GM12864 (cell line): ENCODE data around the gene LPGAT1.

Experiments used
- DNase-seq: peaks from one replicate; pipeline ENCODE4 v3.0.0-alpha.2; 2011; ENCODE audit warnings: low read depth
- H3K4me3 ChIP-seq: 2 replicates; pipeline ENCODE4 v1.5.1; 2011; ENCODE audit warnings: mild to moderate bottlenecking, low read depth, low read length, control low read depth
- CTCF ChIP-seq: IDR thresholded peaks from 2 replicates; pipeline ENCODE4 v1.5.1; 2011; ENCODE audit warnings: low read depth, mild to moderate bottlenecking, moderate library complexity, low read length, control low read depth, inconsistent platforms; ENCODE audit errors: missing control alignments

Gene LPGAT1

GRCh38 chr1:211739671-211740411, 90.7 kb downstream of the LPGAT1 start:
- peak; percentile 7 for DNase-seq
- no peak for TF ChIP-seq CTCF
- no peak overlapping the region for H3K4me3 ChIP-seq

- TF ChIP-seq CTCF, result no peak
- H3K4me3 ChIP-seq, result no peak overlapping the region
Observed at GRCh38 chr1:211738691-211739301, 91.8 kb downstream of the LPGAT1 start.

GRCh38 chr1:211738096-211738690, 92.4 kb downstream of the LPGAT1 start:
- TF ChIP-seq CTCF, result no peak
- H3K4me3 ChIP-seq, result no peak overlapping the region
- DNase-seq, result no peak

More at GRCh38 chr1:211738691-211739301, 91.8 kb downstream of the LPGAT1 start:
- no peak for DNase-seq

- DNase-seq, result no peak
- no peak for TF ChIP-seq CTCF
- no peak overlapping the region for H3K4me3 ChIP-seq
Observed at GRCh38 chr1:211737115-211738035, 93.2 kb downstream of the LPGAT1 start.

- no peak overlapping the region for H3K4me3 ChIP-seq
- TF ChIP-seq CTCF, result no peak
- no peak for DNase-seq
Observed at GRCh38 chr1:211736351-211736915, 94.1 kb downstream of the LPGAT1 start.
